SW 1271 (cell line): ENCODE data around the gene HIBADH.

ENCODE experiments used
- DNase-seq, 2 experiments: peaks; one replicate each; lab custom pipeline; 2025; lab: John Stamatoyannopoulos, UW

HIBADH gene

GRCh38 chr7:27635728-27636127, 27.0 kb downstream of the HIBADH start:
- no peak for DNase-seq

GRCh38 chr7:27634671-27635493, 27.8 kb downstream of the HIBADH start:
- no peak for DNase-seq

DNA sequence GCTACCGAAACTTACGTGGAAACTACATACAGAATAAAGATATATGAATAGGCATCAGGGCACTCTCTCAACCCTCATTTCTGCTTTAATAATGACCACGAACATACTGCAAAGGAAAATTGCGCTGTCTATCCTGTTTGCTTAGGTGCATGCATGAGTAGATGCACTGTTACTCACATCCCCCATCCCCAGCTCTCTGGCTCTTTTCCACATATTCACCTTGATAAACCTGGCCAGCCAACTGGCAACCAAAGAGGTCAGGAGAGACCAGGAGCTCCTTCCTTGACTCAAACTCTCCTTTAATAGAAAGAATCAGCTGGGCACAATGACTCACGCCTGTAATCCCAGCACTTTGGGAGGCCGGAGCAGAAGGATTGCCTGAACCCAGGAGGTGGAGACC, 29.6 kb downstream of the HIBADH start:
- no peak for DNase-seq

GRCh38 chr7:27631391-27631790, 31.3 kb downstream of the HIBADH start:
- no peak for DNase-seq

DNA sequence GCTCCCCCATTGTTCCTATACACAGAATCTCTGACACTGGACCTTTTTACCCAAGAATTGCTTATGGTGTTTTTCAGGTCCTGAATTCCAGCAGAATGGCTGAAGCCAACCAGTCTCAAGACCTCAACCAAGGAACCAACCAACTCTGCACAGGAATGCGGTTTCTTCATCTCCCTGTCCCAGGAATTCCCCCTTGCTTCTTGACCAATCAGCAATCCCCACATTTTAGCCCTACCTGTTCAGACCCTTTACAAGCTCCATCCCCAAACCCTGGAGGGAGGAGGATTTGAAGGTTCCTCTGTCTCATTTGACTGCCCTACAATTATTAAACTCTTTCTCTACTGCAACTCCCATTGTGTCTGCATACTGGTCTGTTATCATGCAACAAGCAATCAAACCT, 35.5 kb downstream of the HIBADH start:
- no peak for DNase-seq

GRCh38 chr7:27619492-27619891, 43.2 kb downstream of the HIBADH start:
- DNase-seq = no peak

DNA sequence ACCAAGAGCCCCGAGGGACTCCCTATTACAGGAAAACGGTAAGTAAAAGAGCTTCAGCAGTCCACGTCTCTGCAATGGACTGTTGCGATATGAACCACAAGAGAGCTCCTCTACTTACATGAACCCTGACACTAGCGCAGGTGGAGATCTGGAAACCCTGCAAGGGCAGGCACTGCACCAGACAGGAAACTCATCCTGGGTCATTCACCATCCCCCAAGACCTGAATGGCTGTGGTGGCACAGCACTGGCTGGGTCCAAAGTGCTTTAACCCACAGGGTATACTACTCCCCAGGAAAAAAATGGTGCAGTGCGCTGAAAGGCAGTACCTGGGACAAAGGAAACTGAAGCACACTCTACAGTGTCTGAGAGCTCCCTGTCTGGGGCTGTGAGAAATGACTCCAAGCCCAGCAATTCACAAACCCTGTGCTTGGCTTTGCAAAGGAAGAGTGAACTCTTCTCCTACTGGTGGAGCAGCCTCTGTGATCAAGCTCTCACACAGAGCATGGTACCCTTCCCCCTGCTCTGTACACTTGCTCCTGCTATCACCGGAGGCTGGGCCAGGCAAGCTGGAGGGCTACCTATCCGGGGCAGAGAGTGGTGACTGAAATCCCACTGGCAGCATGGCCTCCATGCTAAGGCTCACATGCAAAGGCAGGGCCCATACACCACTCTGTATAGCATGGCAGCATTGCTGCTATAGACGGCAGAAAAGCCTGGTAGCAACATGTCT, 44.9 kb downstream of the HIBADH start:
- DNase-seq = no peak

- no peak for DNase-seq
Measured at GRCh38 chr7:27616914-27617548, 45.7 kb downstream of the HIBADH start.

GRCh38 chr7:27616186-27616491, 46.5 kb downstream of the HIBADH start:
- no peak for DNase-seq

DNA sequence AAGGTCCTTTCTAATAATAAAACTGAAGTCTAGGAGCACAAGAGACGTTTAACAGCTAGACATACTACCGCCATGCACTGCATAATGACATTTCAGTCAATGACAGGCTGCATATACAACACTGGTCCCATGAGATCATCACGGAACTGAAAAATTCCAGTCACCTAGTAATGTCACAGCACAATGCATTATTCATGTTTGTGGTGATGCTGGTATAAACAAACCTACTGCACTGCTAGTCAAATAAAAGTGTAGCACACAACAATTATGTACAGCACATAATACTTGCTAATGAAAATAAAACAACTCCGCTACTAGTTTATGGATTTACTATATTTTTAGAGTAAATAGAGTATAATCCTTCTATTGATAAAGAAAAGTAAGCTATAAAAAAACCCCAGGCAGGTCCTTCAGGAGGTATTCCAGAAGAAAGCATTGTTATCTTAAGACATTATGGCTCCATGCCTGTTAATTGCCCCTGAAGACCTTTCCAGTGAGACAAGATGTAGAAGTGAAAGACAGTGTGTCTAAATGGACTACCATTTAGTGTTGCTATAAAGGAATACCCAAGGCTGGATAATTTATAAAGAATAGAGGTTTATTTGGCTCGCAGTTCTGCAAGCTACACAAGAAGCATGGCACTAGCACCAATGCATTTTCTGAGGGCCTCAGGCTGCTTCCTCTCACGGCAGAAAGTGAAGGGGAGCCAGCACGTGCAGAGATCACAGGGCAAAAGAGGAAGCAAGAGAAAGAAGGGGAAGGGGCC, 47.1 kb downstream of the HIBADH start:
- DNase-seq = no peak

DNA sequence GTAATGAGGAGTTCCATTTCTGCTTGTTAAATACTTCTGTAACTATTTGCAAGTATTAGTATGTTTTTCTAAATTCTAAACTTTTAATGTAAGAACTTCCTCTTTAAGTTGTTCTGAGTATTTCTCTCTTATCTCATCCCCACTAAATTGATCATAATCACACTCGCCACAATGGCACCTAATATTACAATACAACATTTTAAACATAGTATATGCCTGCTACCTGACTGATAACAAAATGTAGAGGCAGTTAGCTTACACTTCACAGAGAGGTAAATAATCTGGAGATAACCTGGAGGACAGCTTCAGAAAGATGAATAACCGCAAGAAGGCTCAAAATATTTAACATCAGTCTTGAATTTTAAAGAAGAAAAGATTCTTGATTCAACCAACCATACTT, 48.6 kb downstream of the HIBADH start:
- DNase-seq = no peak

DNA sequence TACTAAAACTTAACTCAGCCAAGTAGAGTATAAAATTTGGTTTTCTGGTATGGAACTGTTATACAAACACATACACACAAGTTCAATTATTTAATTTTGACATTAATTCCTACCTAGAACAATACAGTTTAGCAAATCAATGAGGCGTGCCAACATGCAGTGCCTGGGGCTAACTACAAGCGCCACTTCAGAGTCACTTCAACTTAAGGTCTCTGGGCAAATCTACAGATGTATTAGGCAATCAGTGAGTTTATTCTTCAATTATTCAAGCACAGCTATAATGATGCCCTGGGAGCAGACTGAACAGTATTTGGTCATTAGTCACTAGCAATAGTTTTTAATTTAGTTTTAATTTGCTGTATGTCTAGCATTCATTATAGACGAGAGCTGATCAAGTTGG, 51.6 kb downstream of the HIBADH start:
- DNase-seq = no peak

DNA sequence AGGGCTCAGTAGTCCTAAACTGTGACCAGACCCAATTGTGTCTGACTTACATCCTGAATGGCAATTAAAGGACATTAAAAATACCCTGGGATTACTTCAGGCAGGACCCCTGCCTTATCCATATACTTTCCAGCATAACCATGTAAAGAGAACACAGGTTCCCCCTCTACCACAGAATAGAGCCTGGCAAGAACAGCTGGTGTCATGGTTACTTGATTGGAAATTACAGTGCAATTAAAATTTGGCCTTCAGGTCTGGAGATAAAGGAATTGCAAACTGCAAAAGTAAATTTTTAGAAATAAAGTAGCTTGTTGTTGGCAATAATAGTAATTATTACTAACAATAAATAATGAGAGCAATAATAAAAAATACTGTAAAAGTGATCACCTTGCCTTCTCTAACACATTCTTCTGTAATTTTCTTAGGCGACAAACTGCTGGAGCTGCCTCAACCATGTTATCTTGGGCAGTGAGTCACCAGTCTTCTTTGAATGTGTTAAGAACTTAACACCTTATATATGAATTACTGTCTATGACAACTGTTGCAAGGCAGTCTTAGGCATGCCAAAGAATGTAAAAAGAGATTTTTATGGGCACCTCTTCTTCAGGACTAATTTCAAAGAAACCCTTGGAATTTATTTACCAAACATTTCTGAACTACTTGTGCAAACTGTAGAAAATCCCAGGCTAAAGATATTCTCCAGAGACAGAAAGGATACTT, 53.7 kb downstream of the HIBADH start:
- no peak for DNase-seq

- no peak for DNase-seq
Measured at GRCh38 chr7:27607210-27607606, 55.5 kb downstream of the HIBADH start.

GRCh38 chr7:27606270-27607209, 56.1 kb downstream of the HIBADH start:
- DNase-seq = peak in 1 of 2 experiments; percentile 39

- DNase-seq = peak in 1 of 2 experiments; percentile 47
Measured at GRCh38 chr7:27605689-27606269, 56.9 kb downstream of the HIBADH start.

DNA sequence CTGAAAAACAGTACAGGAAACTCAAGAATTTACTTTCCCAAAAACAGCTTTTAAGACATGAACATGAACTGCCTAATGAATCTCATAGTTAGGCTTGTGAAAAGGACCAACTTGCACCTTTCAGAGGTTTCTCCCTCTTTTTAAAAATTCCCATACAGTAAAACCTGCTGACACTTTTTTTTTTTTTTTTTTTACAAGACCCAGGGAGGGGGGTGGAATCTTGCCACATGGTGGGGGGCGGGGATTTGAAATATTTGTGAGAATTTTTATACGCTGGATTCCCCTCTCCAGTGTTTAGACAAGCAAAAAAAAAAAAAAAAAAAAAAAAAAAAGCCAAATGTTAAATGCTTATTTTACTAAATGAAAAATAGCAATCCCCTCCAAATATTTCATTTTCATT, 57.4 kb downstream of the HIBADH start:
- DNase-seq = no peak

GRCh38 chr7:27603813-27604212, 58.9 kb downstream of the HIBADH start:
- DNase-seq = no peak

DNA sequence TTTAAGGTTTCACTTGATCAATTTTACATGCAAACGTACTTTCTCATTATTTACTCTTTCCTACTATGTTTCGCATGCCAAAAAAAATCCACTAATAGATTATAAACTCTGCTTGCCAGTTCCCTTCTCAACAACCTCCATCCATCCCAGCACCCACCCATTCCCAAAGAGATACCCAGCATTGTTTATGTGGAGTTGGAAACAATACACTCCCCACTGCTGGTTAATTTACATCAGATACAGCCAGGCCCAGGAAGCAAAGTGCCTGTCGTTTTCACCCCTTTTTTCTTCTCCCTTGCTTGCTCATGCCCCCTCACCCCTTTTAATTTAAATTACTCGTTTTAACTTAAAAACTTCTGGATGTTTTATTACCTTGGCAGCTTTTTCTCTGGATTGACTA, 59.9 kb downstream of the HIBADH start:
- DNase-seq = no peak

DNA sequence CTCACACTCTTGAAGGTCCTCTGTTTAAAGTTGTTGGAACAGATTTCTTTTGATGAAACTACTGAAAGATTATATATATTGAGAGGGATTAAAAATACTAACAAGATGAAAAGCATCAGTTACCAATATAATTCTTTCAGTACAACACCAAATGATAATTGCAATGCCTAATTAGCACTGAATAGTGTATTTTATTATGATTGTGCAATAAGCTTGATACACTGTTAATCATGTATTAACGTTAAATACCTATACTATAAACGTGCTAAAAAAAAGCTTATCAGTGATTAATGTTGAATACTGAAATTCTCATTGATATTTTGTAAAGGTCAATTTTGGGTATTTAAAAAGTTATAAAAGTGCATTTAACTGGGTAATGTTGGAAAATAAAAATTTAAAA, 61.5 kb downstream of the HIBADH start:
- DNase-seq = no peak
